A673 (cell line): ENCODE measurements around the gene DCAF17.

Experiments used
- CTCF ChIP-seq: fragments of 300-800, 200-600 bp; sonication (generic); conservative IDR thresholded peaks from 2 replicates; pipeline ENCODE4 v1.5.1; 2017; ENCODE audit warnings: low read depth, mild to moderate bottlenecking, antibody characterized with exemption, low read length, moderate library complexity, mixed read lengths
- EZH2 ChIP-seq: fragments of 200-600 bp; sonication (generic); IDR thresholded peaks from 2 replicates; pipeline ENCODE4 v1.6.1; 2017; ENCODE audit warnings: borderline replicate concordance, low read depth, mild to moderate bottlenecking, mixed read lengths, antibody characterized with exemption, low read length; ENCODE audit not compliant: poor library complexity, severe bottlenecking

GRCh38 chr2:171487803-171488259 lies 53.8 kb downstream of the DCAF17 start:
- TF ChIP-seq CTCF = no peak
- no peak for TF ChIP-seq EZH2
